ENCODE measurements around the gene PNRC1.

GRCh38 chr6:89069536-89070163 lies 10.9 kb upstream of the PNRC1 start:
- no peak for TF ChIP-seq CTCF (IDR thresholded peaks at IDR 0.05; ENCODE audit: poor library complexity, severe bottlenecking)
- TF ChIP-seq POLR2AphosphoS5 (IDR thresholded peaks at IDR 0.05), result no peak
- no peak for TF ChIP-seq TAF1 (IDR thresholded peaks at IDR 0.05; ENCODE audit: low read depth)
- no peak for TF ChIP-seq EZH2 (IDR thresholded peaks at IDR 0.05; ENCODE audit: borderline replicate concordance, insufficient read depth, low read length, poor library complexity, severe bottlenecking)
- TF ChIP-seq RAD21 (conservative IDR thresholded peaks at IDR 0.05), result no peak
- TF ChIP-seq SMC3 (conservative IDR thresholded peaks at IDR 0.05; ENCODE audit: poor library complexity), result no peak
- no peak for TF ChIP-seq REST (IDR thresholded peaks at IDR 0.05; ENCODE audit: borderline replicate concordance)
- TF ChIP-seq EP300 (conservative IDR thresholded peaks at IDR 0.05; ENCODE audit: poor library complexity, severe bottlenecking), result no peak
